A549 treated with AZD9567 at 1 μM for 4 hours (cell line): ENCODE results near the gene DNAH7. TPM values are rescaled to one million over a fixed set of nuclear protein-coding genes. Genes with fewer than 3 reads are reported as not detected.

Experiments
- total RNA-seq: library from RNA; stranded (reverse); fragments of 200-300 nt; extraction: Qiagen RNA extraction; gene quantifications from 5 replicates; pipeline ENCODE4 v1.2.3, GENCODE V29; 2022; ENCODE audit not compliant: insufficient read depth

The DNAH7 gene
- 0.71 to 1.4 TPM (median 0.94 TPM) in 4 of 5 replicates, not detected in the other for total RNA-seq

GRCh38 chr2:196068271-196069209 lies at the start of gene DNAH7:
Gene DNAH7, minus strand, starts transcription at chr2:196068837. Its CDS starts 126 bp downstream, at chr2:196068711.

Other genes starting within 250 kb of the DNAH7 start
- gene STK17B, start 102.7 kb upstream of the DNAH7 start, total RNA-seq, result 7.4 to 10.6 TPM (median 9.0 TPM) in 5 replicates